GM19043 (cell line): ENCODE measurements around the gene FBXO15.

ENCODE experiments used
- ATAC-seq: cut with Tn5 transposase; IDR thresholded peaks from one replicate; pipeline ENCODE4 v1.9.1; 2021; ENCODE audit warnings: low read depth; ENCODE audit not compliant: unreplicated experiment

The FBXO15 gene

GRCh38 chr18:74066018-74066417 lies 81.6 kb downstream of the FBXO15 start:
- ATAC-seq: no peak

GRCh38 chr18:74065366-74065765 lies 82.3 kb downstream of the FBXO15 start:
- ATAC-seq: no peak

DNA sequence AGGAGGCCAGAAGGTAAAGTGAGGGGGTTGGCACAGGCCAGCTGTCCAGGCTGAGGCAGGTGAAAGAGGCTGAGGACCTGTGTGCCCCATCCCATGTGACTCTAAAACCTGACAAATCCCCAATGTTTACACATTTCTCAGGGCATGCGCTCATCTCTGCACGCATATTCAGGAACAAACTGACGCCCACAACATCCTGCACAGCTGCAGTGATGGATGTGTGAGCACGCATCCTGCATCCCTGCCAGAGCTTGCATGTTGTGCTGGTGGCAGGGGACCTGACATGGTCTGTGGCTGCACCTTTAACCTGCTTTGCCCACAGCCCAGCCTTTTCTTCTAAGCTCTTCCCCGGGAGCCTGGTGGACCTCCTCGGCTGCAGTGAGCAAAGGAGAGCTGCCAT lies 83.1 kb downstream of the FBXO15 start:
- ATAC-seq: no peak

DNA sequence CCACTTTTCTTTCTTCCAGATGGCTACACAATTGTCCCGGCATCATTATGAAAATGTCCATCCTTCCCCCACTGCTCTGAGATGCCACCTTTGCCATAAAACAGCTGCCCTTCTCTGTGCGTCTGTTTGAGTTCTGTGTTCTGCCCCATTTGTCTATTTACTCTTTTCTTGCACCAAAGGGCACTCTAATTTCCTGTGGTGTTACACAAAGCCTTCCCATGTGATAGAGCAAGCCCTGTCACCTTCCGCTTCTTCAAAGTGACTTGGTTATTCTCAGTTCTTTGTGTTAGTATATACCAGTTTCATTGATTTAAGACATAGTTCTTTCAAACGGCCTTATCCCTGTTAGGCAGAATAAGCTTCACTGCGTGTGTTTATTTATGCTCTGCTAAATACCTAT lies 84.1 kb downstream of the FBXO15 start:
- no peak for ATAC-seq

GRCh38 chr18:74063023-74063422 lies 84.6 kb downstream of the FBXO15 start:
- ATAC-seq: peak; percentile 58

DNA sequence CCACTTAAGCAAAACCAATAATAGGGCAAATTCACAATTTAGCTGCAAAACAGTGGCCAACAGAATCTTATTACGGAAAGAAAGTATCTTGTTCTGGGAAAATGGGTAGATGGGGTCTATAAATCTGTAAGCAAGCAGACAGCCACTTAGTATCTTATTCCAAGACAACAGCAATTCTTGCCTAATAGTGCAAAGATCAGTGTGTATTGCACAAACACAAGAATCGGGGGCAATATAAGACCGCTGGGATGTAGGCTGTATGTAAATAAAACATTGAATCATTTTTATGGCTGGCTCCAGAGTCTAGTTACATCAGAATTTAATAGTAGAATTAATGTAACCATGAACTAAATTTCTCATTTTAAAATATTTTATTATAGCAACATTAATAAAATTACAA lies 85.6 kb downstream of the FBXO15 start:
- no peak for ATAC-seq

DNA sequence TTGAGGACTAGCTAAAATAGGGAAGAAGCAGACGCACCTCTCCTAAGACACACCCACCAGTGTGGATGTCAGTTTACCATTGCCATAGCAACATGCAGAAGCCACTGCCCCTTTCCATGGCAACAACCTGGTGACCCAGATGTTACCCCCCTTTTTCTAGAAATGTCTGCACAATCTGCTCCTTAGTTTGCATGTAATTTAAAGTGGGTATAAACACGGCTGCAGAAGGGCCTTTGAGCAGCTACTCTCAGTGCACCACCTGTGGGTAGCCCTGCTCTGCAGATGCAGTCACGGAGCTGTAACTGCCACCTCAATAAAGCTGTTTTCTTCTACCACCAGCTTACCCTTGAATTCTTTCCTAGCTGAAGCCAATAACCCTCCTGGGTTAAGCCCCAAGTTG lies 87.1 kb downstream of the FBXO15 start:
- ATAC-seq: no peak

GRCh38 chr18:74050807-74051206 lies 96.8 kb downstream of the FBXO15 start:
- no peak for ATAC-seq

DNA sequence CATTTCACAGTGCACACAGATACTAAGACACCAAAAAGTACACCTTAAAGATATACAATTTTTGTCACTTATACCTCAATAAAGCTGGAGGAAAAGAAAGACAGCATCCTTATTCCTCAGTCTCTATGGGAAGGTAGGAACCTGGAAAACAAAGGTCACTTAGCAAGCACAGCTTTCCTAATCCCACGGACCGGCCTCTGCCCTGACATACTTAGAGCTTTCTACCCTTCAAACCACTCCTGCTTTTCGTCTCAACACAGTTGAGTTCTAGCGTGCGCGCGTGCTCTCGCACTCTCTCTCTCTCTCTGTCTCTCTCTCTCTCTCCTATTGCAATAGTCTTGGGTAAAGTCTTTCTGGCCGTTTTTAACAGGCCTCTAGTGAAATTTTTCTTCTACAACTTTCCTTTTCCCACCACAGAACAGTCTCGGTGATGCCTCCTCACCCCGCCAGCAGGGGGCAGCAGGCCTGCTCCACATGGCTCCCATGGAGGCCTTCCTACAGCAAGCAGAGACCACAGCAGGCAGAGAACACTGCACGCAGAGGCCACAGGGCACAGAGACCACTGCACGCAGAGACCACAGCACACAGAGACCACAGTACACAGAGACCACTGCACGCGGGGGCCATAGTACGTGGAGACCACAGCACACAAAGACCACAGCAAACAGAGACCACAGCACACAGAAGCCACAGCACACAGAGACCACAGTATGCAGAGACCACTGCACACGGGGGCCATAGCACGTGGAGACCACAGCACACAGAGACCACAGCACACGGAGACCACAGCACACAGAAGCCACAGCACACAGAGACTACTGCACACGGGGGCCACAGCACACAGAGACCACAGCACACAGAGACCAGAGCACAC lies 106.9 kb downstream of the FBXO15 start:
- ATAC-seq: peak; percentile 72

DNA sequence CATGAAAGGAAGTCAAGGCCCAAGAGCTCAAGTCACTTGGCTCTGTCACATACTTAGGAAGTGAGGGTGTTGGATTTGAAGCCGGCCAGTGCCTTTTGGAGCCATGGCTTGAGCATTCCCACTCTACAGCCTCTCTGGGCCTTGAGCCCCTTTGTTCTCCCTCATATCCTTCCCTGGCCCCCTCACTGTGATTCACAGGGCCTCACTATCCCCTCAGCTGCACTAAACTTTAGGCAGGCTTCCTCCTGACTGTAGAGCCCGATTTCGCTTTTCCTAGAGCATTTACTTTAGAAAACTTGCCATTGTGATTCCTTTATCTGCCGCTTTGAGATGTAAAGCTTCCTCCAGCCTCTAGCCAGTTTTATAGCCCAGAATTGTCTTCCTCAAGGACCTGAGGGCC lies 107.6 kb downstream of the FBXO15 start:
- no peak for ATAC-seq

- no peak for ATAC-seq
These were observed 118.5 kb downstream of the FBXO15 start for GRCh38 chr18:74029161-74029560.
